ENCODE data around the gene ID4.
"Not testable (repeated sequence)": the region's sequence is repeated elsewhere in the genome, so short reads cannot be mapped to it uniquely, and the experiment has no call there.

The ID4 gene

DNA sequence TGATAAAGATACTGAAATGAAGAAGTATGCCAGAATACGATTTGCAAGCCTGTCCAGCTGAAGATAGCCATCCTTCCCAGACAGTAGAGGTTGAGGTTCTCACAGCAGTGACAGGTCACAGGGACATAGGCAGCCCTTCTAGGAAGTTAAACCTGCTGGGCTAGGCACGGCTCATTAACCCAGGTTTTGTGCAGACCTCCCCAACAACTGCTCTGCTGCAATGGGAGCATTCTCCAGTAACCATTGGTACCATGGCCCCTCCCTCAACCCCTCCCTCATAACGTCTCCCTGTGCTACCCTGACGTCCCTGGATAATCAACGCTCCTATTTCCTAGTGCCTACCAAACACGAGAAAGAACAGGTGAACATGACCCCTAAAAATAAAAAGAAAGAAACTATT is 15.8 kb downstream of the ID4 start:
- TF ChIP-seq, protein P1, sequence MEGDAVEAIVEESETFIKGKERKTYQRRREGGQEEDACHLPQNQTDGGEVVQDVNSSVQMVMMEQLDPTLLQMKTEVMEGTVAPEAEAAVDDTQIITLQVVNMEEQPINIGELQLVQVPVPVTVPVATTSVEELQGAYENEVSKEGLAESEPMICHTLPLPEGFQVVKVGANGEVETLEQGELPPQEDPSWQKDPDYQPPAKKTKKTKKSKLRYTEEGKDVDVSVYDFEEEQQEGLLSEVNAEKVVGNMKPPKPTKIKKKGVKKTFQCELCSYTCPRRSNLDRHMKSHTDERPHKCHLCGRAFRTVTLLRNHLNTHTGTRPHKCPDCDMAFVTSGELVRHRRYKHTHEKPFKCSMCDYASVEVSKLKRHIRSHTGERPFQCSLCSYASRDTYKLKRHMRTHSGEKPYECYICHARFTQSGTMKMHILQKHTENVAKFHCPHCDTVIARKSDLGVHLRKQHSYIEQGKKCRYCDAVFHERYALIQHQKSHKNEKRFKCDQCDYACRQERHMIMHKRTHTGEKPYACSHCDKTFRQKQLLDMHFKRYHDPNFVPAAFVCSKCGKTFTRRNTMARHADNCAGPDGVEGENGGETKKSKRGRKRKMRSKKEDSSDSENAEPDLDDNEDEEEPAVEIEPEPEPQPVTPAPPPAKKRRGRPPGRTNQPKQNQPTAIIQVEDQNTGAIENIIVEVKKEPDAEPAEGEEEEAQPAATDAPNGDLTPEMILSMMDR (IDR thresholded peaks at IDR 0.05; ENCODE audit: insufficient read depth, low read length, poor library complexity, severe bottlenecking): no peak
- Histone ChIP-seq H3K36me3 (ENCODE audit: control insufficient read depth, insufficient read depth, low read length) (no peaks in the 10 kb centered on the region), H3K27me3 (replicated peaks; ENCODE audit: control insufficient read depth, insufficient read depth, low read length) (no peaks in the 10 kb centered on the region), H3K4me3 (replicated peaks; ENCODE audit: low read depth, low read length) (no peak overlapping the region)
- DNase-seq (ENCODE audit: extremely low read depth, insufficient read length): no peak

DNA sequence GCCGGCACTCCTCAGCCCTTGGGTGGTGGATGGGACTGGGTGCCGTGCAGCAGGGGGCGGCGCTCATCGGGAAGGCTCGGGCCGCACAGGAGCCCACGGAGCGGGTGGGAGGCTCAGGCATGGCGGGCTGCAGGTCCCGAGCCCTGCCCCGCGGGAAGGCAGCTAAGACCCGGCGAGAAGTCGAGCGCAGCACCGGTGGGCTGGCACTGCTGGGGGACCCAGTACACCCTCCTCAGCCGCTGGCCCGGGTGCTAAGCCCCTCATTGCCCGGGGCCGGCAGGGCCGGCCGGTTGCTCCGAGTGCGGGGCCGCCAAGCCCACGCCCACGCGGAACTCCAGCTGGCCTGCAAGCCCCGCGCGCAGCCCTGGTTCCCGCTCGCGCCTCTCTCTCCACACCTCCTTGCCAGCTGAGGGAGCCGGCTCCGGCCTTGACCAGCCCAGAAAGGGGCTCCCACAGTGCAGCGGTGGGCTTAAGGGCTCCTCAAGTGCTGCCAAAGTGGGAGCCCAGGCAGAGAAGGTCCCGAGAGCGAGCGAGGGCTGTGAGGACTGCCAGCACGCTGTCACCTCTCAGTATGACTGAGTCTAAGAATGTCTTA is 17.3 kb downstream of the ID4 start:
- H3K4me3 ChIP-seq (replicated peaks; ENCODE audit: low read depth, low read length); H3K27me3 ChIP-seq (replicated peaks; ENCODE audit: control insufficient read depth, insufficient read depth, low read length); DNase-seq (ENCODE audit: extremely low read depth, insufficient read length): not testable (repeated sequence)

DNA sequence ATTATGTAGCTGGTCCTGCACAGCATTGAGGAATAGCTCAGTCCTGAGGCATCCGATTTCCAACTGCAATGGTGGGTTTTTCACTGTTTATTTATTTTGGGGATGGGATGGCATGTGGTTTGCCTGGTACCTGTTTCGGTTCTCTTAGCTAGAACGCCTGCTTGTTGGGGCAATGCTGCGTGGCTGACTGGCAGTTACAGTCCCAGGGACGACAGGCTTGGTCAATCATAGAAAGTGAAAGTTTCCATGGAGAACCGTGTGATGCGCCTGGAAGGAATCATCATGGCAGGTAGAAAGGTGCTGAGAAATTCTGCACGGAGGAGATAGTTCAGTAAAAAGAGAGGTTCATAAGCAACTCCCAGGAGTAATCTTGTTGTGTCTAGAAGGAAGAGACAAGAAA is 18.4 kb downstream of the ID4 start:
- Histone ChIP-seq H3K36me3 (ENCODE audit: control insufficient read depth, insufficient read depth, low read length) (no peaks in the 10 kb centered on the region), H3K4me3 (replicated peaks; ENCODE audit: low read depth, low read length) (no peak overlapping the region), H3K27me3 (replicated peaks; ENCODE audit: control insufficient read depth, insufficient read depth, low read length) (no peaks in the 10 kb centered on the region)
- TF ChIP-seq, protein P1 (IDR thresholded peaks at IDR 0.05; ENCODE audit: insufficient read depth, low read length, poor library complexity, severe bottlenecking): no peak
- no peak for DNase-seq (ENCODE audit: extremely low read depth, insufficient read length)

More for the DNA sequence above, 17.3 kb downstream of the ID4 start:
- not testable (repeated sequence) for H3K36me3 ChIP-seq (ENCODE audit: control insufficient read depth, insufficient read depth, low read length)

DNA sequence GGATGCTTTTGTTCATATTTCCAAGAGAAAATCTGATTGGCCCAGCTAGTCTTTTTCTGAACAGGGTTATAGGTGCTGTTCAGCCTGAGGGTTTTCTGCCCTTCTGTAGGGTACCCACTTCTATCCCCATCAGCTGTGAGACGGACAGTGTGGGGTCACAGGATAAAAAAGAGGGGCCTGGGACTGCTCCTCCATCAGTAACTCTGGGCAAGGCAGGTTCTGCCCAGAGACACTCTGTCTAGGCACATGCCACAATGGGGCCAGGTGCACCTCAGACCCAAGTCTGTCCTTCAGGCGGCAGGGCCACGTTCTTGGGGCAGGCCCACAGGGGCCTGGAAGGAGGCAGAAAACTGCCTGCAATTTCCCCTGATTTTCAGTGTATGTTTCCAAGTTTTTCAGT is 20.0 kb downstream of the ID4 start:
- DNase-seq (ENCODE audit: extremely low read depth, insufficient read length): no peak
- Histone ChIP-seq H3K36me3 (ENCODE audit: control insufficient read depth, insufficient read depth, low read length) (no peaks in the 10 kb centered on the region), H3K4me3 (replicated peaks; ENCODE audit: low read depth, low read length) (no peak overlapping the region), H3K27me3 (replicated peaks; ENCODE audit: control insufficient read depth, insufficient read depth, low read length) (no peaks in the 10 kb centered on the region)
- TF ChIP-seq, protein P1 (IDR thresholded peaks at IDR 0.05; ENCODE audit: insufficient read depth, low read length, poor library complexity, severe bottlenecking): no peak

DNA sequence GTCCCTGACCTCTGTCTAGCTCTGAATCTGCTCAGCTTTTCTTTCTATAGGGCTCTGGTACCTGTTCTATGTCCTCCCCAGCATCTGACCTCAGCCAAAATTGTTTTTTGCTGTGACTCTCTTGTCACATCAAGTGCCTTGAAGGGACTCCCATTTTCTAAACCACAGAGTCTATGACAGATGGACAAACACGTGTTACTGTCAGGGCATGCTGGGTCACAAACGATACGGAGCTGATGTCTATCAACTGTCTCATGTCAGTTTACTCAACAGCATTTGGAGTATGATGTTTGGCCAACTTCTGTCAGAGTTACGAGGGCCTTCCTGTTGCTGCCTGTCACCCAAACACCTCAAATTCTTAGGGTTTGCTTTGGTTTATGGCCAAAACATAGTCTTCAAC is 20.5 kb downstream of the ID4 start:
- no peak overlapping the region for H3K4me3 ChIP-seq (replicated peaks; ENCODE audit: low read depth, low read length)
- no peaks in the 10 kb centered on the region for H3K27me3 ChIP-seq (replicated peaks; ENCODE audit: control insufficient read depth, insufficient read depth, low read length)
- no peaks in the 10 kb centered on the region for H3K36me3 ChIP-seq (ENCODE audit: control insufficient read depth, insufficient read depth, low read length)
- TF ChIP-seq, protein P1 (IDR thresholded peaks at IDR 0.05; ENCODE audit: insufficient read depth, low read length, poor library complexity, severe bottlenecking): no peak
- no peak for DNase-seq (ENCODE audit: extremely low read depth, insufficient read length)

DNA sequence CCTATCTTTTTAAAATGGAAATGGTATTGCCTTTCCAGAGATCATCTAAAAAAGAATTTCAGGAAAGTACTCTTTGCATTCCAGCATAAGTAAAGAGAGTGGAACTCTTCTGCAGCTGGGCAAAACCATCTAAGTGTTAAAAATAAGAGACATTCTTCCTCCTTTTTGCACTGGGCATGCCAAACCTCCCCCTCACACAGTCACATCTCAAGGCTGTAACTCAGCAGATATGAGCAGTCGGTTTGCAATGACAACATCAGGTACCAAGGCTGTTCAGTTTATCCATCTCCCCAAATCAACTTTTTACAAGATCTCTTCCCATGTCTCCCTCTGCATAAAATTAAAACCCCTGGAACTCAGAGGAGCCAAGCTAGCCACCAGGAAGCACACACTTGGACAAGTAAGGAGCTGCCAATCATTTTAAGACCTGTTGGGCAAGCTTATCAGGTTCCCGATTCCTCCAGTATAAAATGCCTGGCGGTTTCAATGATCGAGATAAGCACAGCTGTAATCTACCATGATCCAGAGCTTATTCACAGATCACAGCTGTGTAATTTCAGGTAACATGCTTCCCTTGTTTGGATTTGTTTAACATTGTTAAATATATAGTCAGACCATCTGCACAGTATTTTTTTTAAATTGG is 23.2 kb downstream of the ID4 start:
- DNase-seq (ENCODE audit: extremely low read depth, insufficient read length): no peak
- Histone ChIP-seq H3K36me3 (ENCODE audit: control insufficient read depth, insufficient read depth, low read length) (no peaks in the 10 kb centered on the region), H3K27me3 (replicated peaks; ENCODE audit: control insufficient read depth, insufficient read depth, low read length) (no peaks in the 10 kb centered on the region), H3K4me3 (replicated peaks; ENCODE audit: low read depth, low read length) (no peak overlapping the region)
- TF ChIP-seq, protein P1 (IDR thresholded peaks at IDR 0.05; ENCODE audit: insufficient read depth, low read length, poor library complexity, severe bottlenecking): no peak
